ENCODE measurements around the gene CHTF8. TPM values are rescaled to one million over a fixed set of nuclear protein-coding genes. Genes with fewer than 3 reads are reported as not detected.
A peak's percentile ranks its signal among the peaks of the same experiment; 100 is the strongest.
"Not testable (repeated sequence)": the region's sequence is repeated elsewhere in the genome, so short reads cannot be mapped to it uniquely, and the experiment has no call there.

Gene CHTF8
- total RNA-seq, 3 donors from 2014 or later: 54.1 to 85.8 (median 71.2) TPM

DNA sequence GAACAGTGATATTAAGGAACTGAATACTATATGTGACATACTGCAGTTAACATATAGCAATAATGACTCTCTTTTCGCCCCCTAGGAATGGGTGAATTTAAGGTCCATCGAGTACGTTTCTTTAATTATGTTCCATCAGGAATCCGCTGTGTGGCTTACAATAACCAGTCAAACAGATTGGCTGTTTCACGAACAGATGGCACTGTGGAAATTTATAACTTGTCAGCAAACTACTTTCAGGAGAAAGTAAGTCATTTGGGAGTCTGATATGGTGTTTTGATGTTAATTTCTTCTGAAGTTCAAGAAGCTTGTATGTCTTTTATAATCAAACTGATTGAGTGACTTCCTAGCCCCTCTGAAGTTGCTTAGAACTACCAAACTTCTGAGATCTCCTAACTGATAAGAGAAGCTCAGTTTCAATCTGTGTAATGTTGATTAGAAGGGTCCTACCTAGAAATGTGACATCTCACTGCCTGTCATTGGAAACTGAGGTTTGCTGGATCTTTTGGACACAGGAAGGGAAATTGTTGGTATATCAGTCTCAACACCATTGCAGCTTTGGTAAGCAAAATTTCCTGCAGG lies 1.1 kb upstream of the CHTF8 start:
- H3K9me3 ChIP-seq: no peaks in the 10 kb centered on the region
- peak overlapping the region; percentile 91 to 94 (median 94) for H3K4me3 ChIP-seq
- no peak overlapping the region for H3K27ac ChIP-seq
- intact Hi-C loops (cut with DNase I; ENCODE audit: low total_unique reads): no loop called here
- H3K4me1 ChIP-seq: peaks cover 5 to 8% of the 10 kb centered on the region in 2 donors
- no peaks in the 10 kb centered on the region for H3K27me3 ChIP-seq
- TF ChIP-seq POLR2AphosphoS5 (IDR thresholded peaks at IDR 0.05) (no peak), POLR2A (IDR thresholded peaks at IDR 0.05) (no peak), CTCF (IDR thresholded peaks at IDR 0.05) (no peak)
- H3K36me3 ChIP-seq: no peaks in the 10 kb centered on the region
- no peak for DNase-seq (ENCODE audit: low spot score in 2 of 2)

- peaks cover 5 to 8% of the 10 kb centered on the region in 2 donors for H3K4me1 ChIP-seq
- peak overlapping the region; percentile 94 to 98 for H3K27ac ChIP-seq
- H3K9me3 ChIP-seq: no peaks in the 10 kb centered on the region
- peak; percentile 60 to 77 for DNase-seq (ENCODE audit: low spot score in 2 of 2)
- TF ChIP-seq CTCF (IDR thresholded peaks at IDR 0.05) (no peak), POLR2AphosphoS5 (IDR thresholded peaks at IDR 0.05) (peak in 1 of 3 donors; percentile 5), POLR2A (IDR thresholded peaks at IDR 0.05) (no peak)
- H3K27me3 ChIP-seq: no peaks in the 10 kb centered on the region
- intact Hi-C loops (cut with DNase I; ENCODE audit: low total_unique reads): no loop called here
- peak overlapping the region; percentile 91 to 94 (median 94) for H3K4me3 ChIP-seq
- no peaks in the 10 kb centered on the region for H3K36me3 ChIP-seq
Measured at GRCh38 chr16:69131839-69132423, 457 bp downstream of the CHTF8 start.

GRCh38 chr16:69131167-69131838 lies 1.1 kb downstream of the CHTF8 start:
- peak overlapping the region; percentile 94 to 98 for H3K27ac ChIP-seq

DNA sequence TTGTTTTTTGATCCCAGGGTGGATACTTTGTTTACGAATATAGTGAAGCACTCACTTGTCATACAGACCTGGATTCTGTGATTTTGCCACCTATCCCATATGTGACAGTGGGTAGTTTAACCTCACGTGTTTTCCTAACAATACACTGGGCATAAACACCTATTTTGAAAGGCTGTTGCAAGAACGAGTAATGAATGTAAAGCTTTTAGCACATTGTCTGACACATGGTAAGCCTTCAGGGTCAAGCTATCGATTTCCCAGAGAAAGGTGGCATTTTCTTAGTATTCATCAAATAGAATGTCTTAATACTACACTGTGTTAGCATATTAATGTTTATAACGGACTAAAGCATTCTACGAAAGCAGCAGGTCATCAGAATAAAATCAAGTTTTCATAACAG lies 1.9 kb downstream of the CHTF8 start:
- peaks cover 5 to 8% of the 10 kb centered on the region in 2 donors for H3K4me1 ChIP-seq
- no peak for TF ChIP-seq CTCF (IDR thresholded peaks at IDR 0.05)
- no peak for TF ChIP-seq POLR2AphosphoS5 (IDR thresholded peaks at IDR 0.05)
- TF ChIP-seq POLR2A (IDR thresholded peaks at IDR 0.05): no peak
- DNase-seq (ENCODE audit: low spot score in 2 of 2): no peak
- peak overlapping the region in 1 of 3 donors; percentile 94 for H3K4me3 ChIP-seq
- intact Hi-C loops (cut with DNase I; ENCODE audit: low total_unique reads): no loop called here
- peak overlapping the region; percentile 94 to 98 for H3K27ac ChIP-seq
- H3K36me3 ChIP-seq: no peaks in the 10 kb centered on the region
- no peaks in the 10 kb centered on the region for H3K27me3 ChIP-seq
- H3K9me3 ChIP-seq: no peaks in the 10 kb centered on the region

More at GRCh38 chr16:69131167-69131838, 1.1 kb downstream of the CHTF8 start:
- DNase-seq (ENCODE audit: low spot score in 2 of 2): no peak
- H3K4me1 ChIP-seq: peaks cover 5 to 8% of the 10 kb centered on the region in 2 donors
- no peaks in the 10 kb centered on the region for H3K9me3 ChIP-seq
- TF ChIP-seq POLR2AphosphoS5 (IDR thresholded peaks at IDR 0.05) (no peak), POLR2A (IDR thresholded peaks at IDR 0.05) (no peak), CTCF (IDR thresholded peaks at IDR 0.05) (no peak)
- H3K4me3 ChIP-seq: peak overlapping the region; percentile 91 to 94 (median 94)
- no peaks in the 10 kb centered on the region for H3K36me3 ChIP-seq
- no peaks in the 10 kb centered on the region for H3K27me3 ChIP-seq
- intact Hi-C loops (cut with DNase I; ENCODE audit: low total_unique reads): no loop called here

DNA sequence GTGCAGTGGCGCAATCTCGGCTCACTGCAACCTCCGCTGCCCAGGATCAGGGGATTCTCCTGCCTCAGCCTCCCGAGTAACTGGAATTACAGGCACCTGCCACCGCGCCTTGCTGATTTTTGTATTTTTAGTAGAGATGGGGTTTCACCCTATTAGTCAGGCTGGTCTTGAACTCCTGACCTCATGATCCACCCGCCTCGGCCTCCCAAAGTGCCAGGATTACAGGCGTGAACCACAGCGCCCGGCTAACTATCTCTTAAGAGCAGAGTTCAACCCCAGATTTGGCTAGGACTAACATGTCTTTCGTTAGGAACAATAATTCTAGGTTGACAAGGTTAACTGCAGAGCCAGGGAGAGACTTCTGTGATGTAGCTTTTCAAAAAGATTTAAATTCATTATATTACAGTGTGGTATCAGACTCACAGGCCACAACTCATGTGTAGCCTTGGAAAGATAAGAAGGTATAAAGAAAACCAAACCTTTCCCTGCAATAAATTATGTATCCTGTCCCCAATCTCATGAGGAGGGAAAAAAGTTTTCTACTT lies 4.3 kb downstream of the CHTF8 start:
- intact Hi-C loops (cut with DNase I; ENCODE audit: low total_unique reads): no loop called here
- Histone ChIP-seq H3K27me3 (no peaks in the 10 kb centered on the region), H3K9me3 (no peaks in the 10 kb centered on the region), H3K36me3 (no peaks in the 10 kb centered on the region), H3K4me3 (no peak overlapping the region), H3K4me1 (peaks cover 5 to 8% of the 10 kb centered on the region in 2 donors), H3K27ac (no peak overlapping the region)
- no peak for DNase-seq (ENCODE audit: low spot score in 2 of 2)
- TF ChIP-seq POLR2AphosphoS5 (IDR thresholded peaks at IDR 0.05): no peak

DNA sequence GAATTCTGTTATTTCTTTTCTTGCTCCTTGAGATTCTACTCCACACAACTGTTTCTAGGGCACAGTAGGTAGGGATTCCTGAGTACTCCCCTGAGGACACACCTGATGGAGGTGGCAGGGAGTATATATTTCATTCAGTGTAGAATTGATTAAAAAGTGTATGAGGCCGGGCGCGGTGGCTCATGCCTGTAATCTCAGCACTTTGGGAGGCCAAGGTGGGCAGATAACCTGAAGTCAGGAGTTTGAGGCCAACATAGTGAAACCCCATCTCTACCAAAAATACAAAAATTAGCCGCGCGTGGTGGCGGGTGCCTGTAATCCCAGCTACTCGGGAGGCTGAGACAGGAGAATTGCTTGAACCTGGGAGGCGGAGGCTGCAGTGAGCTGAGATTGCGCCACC lies 5.6 kb downstream of the CHTF8 start:
- DNase-seq (ENCODE audit: low spot score in 2 of 2); H3K4me1 ChIP-seq; H3K27me3 ChIP-seq; H3K4me3 ChIP-seq; H3K9me3 ChIP-seq; H3K36me3 ChIP-seq; intact Hi-C loops (cut with DNase I; ENCODE audit: low total_unique reads); H3K27ac ChIP-seq: not testable (repeated sequence)

All from breast epithelium (tissue), 4 donors.